PC-3 (cell line): Measurements from ENCODE around the gene RESP18.

ENCODE experiments used
- CTCF ChIP-seq: fragments of 300-600 bp; sonication (generic); conservative IDR thresholded peaks from 2 replicates; pipeline ENCODE4 v1.5.1; 2017; ENCODE audit warnings: antibody characterized with exemption, low read depth, mild to moderate bottlenecking, low read length
- EZH2 ChIP-seq: fragments of 300-600 bp; sonication (generic); IDR thresholded peaks from one replicate; pipeline ENCODE4 v1.6.1; 2017; ENCODE audit warnings: antibody characterized with exemption, mild to moderate bottlenecking, low read length; ENCODE audit not compliant: unreplicated experiment
- EZH2phosphoT487 ChIP-seq: fragments of 300-600 bp; sonication (generic); IDR thresholded peaks from 2 replicates; pipeline ENCODE4 v1.6.1; 2018; ENCODE audit warnings: mild to moderate bottlenecking, antibody characterized with exemption, low read length, borderline replicate concordance

- TF ChIP-seq CTCF (no peak), EZH2 (no peak), EZH2phosphoT487 (no peak)
Measured at GRCh38 chr2:219299372-219299760, 33.2 kb downstream of the RESP18 start.
